K562 (cell line): ENCODE data around the gene HIVEP2.

Experiments used
- CBFB ChIP-seq: sonication (generic); formaldehyde crosslinking; IDR thresholded peaks from 2 replicates; pipeline ENCODE4 v1.4.0; 2020; ENCODE audit warnings: mild to moderate bottlenecking, missing genetic modification reagents
- GMEB1 ChIP-seq: fragments of 250-450 bp; sonication (Bioruptor Pico); IDR thresholded peaks from 2 replicates; pipeline ENCODE4 v1.4.0; 2020; ENCODE audit warnings: mild to moderate bottlenecking
- JUN ChIP-seq, 2 experiments: sonication (generic) in 1 of 2; formaldehyde crosslinking in 1 of 2; IDR thresholded peaks; 2 replicates each; pipeline versions ENCODE4 v1.6.1 to v1.8.0; 2012 to 2022; ENCODE audit warnings: borderline replicate concordance in 2 of 2, mild to moderate bottlenecking in 2 of 2, improper control_type of control experiment in 1 of 2, low read depth in 1 of 2, low read length in 1 of 2, missing genetic modification reagents in 1 of 2
- TAF1 ChIP-seq: IDR thresholded peaks from 2 replicates; pipeline ENCODE4 v1.6.1; 2011; ENCODE audit warnings: mild to moderate bottlenecking, low read length, moderate library complexity; ENCODE audit not compliant: insufficient read depth, control insufficient read depth, severe bottlenecking; ENCODE audit errors: extremely low read depth
- TBP ChIP-seq: optimal IDR thresholded peaks from 2 replicates; pipeline ENCODE3; 2011; ENCODE audit warnings: low read depth, low read length, improper control_type of control experiment
- XRCC4 ChIP-seq: IDR thresholded peaks from one replicate; pipeline ENCODE4 v1.6.1; 2011; ENCODE audit not compliant: insufficient read depth, insufficient read length; ENCODE audit errors: extremely low read depth
- ZNF274 ChIP-seq: IDR thresholded peaks from 2 replicates; pipeline ENCODE4 v1.6.1; 2011; ENCODE audit warnings: low read depth, mild to moderate bottlenecking, low read length, moderate library complexity, borderline replicate concordance

DNA sequence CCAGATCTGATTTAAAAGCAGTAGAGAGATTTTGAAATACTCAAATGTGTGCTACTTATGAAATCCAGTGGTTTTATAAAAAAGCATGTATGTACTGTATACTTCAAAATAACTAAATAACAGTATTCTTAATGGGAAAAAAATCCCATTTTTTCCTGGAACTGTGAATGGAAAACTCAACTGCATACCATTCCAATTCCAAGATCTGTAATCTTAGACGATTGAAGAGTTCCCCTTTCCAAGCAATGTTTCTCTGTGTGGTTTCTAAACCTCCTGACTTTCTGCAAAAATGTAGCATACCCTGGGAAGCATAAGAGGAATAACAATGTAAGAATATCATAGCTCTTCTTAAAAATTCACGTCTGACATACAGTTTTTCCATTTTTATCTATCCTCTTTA, 40.3 kb upstream of the HIVEP2 start:
- TF ChIP-seq XRCC4: no peak
- TF ChIP-seq TAF1: no peak
- TF ChIP-seq ZNF274: no peak
- TF ChIP-seq CBFB (CRISPR knock-in tag): no peak
- TF ChIP-seq GMEB1: no peak
- no peak for TF ChIP-seq JUN (IDR thresholded peaks at IDR 0.05; ENCODE audit: borderline replicate concordance, low read depth, low read length)
- TF ChIP-seq JUN (CRISPR knock-in tag; IDR thresholded peaks at IDR 0.05; ENCODE audit: borderline replicate concordance): no peak
- TF ChIP-seq TBP: no peak
